ENCODE measurements around the gene LRP1B.

DNA sequence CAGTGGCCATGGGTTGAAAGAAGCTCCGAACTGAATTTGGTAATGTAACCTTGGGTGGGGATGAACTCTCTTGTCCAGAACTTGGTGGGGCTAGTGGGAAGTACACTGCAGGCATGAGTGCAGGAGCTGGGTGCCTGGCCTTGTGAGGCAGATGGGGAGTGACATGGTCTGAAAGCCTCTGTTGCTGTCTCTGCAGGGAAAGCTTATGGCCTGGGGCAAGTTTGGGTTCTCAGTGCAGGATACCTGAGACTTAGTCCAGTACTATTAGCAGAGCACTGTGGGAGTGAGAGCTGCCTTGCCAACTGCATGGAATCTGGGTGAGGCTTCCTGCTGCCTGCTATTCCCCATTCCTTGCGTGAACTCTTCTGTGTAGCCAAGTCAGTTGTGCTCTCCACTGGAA, 1729.8 kb downstream of the LRP1B start:
- TF ChIP-seq CEBPB (IDR thresholded peaks at IDR 0.05; ENCODE audit: low read depth, low read length) (no peak), TBP (IDR thresholded peaks at IDR 0.05; ENCODE audit: low read depth, low read length) (no peak), FOSL1 (IDR thresholded peaks at IDR 0.05; ENCODE audit: insufficient read depth, low read depth, low read length) (no peak), RAD21 (IDR thresholded peaks at IDR 0.05 in 1 of 2, conservative IDR thresholded peaks at IDR 0.05 in 1 of 2; ENCODE audit: low read depth in 2 of 2, low read length in 2 of 2) (no peak), CBX5 (IDR thresholded peaks at IDR 0.05; ENCODE audit: low read depth, low read length) (no peak), EZH2 (IDR thresholded peaks at IDR 0.05; ENCODE audit: low read depth, low read length, severe bottlenecking) (no peak)
- TF ChIP-seq, protein P1, sequence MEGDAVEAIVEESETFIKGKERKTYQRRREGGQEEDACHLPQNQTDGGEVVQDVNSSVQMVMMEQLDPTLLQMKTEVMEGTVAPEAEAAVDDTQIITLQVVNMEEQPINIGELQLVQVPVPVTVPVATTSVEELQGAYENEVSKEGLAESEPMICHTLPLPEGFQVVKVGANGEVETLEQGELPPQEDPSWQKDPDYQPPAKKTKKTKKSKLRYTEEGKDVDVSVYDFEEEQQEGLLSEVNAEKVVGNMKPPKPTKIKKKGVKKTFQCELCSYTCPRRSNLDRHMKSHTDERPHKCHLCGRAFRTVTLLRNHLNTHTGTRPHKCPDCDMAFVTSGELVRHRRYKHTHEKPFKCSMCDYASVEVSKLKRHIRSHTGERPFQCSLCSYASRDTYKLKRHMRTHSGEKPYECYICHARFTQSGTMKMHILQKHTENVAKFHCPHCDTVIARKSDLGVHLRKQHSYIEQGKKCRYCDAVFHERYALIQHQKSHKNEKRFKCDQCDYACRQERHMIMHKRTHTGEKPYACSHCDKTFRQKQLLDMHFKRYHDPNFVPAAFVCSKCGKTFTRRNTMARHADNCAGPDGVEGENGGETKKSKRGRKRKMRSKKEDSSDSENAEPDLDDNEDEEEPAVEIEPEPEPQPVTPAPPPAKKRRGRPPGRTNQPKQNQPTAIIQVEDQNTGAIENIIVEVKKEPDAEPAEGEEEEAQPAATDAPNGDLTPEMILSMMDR (IDR thresholded peaks at IDR 0.05; ENCODE audit: control extremely low read depth in 1 of 3, insufficient read depth in 1 of 3, low read depth in 1 of 3, low read length in 3 of 3), result no peak

Measured in H1 (cell line).